ENCODE measurements around the gene SCIMP. TPM values are rescaled to one million over a fixed set of nuclear protein-coding genes. Genes with fewer than 3 reads are reported as not detected.

The SCIMP gene
- total and polyA plus RNA-seq, 7 donors: 0.12 to 0.74 (median 0.47) TPM

DNA sequence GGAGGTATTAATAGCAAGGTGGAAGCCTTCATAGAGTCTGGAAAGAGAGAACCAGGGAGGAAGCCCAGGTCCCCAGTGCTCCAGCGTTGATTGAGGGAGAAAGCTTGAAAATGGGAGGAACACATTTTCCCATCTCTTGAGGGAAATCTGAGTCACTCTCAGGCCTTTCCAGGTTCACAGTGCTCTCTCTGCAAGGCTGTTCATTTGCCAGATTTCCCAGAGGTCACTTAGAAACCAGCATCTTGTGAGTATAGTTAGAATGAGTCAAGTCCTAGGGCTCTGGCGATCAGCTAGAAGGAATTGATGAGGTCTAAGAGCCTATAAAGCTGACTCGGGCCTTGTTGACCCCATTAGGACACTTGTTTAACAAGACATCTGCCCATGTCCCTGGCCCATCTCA lies 25.3 kb downstream of the SCIMP start:
- H3K27ac ChIP-seq: no peak overlapping the region
- no peak overlapping the region for H3K4me3 ChIP-seq
- TF ChIP-seq, protein P1, sequence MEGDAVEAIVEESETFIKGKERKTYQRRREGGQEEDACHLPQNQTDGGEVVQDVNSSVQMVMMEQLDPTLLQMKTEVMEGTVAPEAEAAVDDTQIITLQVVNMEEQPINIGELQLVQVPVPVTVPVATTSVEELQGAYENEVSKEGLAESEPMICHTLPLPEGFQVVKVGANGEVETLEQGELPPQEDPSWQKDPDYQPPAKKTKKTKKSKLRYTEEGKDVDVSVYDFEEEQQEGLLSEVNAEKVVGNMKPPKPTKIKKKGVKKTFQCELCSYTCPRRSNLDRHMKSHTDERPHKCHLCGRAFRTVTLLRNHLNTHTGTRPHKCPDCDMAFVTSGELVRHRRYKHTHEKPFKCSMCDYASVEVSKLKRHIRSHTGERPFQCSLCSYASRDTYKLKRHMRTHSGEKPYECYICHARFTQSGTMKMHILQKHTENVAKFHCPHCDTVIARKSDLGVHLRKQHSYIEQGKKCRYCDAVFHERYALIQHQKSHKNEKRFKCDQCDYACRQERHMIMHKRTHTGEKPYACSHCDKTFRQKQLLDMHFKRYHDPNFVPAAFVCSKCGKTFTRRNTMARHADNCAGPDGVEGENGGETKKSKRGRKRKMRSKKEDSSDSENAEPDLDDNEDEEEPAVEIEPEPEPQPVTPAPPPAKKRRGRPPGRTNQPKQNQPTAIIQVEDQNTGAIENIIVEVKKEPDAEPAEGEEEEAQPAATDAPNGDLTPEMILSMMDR (IDR thresholded peaks at IDR 0.05): no peak
- intact Hi-C loops (cut with DNase I): no loop called here
- ATAC-seq (no peak), DNase-seq (no peak)
- H3K27me3 ChIP-seq (ENCODE audit: insufficient read depth in 3 of 3, low read length in 2 of 3): no peaks in the 10 kb centered on the region
- H3K36me3 ChIP-seq (ENCODE audit: insufficient read depth in 1 of 2, low read depth in 1 of 2): peaks cover 0 to 17% of the 10 kb centered on the region in 2 donors
- H3K4me1 ChIP-seq: no peaks in the 10 kb centered on the region
- 87 to 96% (median 92%) methylated on average over 3 of the region's 3 CpGs for WGBS, 3 donors
- H3K9me3 ChIP-seq: no peaks in the 10 kb centered on the region

GRCh38 chr17:5203908-5204294 lies 30.8 kb downstream of the SCIMP start:
- H3K4me1 ChIP-seq: no peaks in the 10 kb centered on the region
- WGBS, 3 donors: 96 to 100% (median 97%) methylated on average over 1 of the region's 1 CpG
- no peaks in the 10 kb centered on the region for H3K36me3 ChIP-seq (ENCODE audit: insufficient read depth in 1 of 2, low read depth in 1 of 2)
- intact Hi-C loops (cut with DNase I): no loop called here
- DNase-seq (no peak), ATAC-seq (no peak)
- H3K9me3 ChIP-seq: no peaks in the 10 kb centered on the region
- no peaks in the 10 kb centered on the region for H3K27me3 ChIP-seq (ENCODE audit: insufficient read depth in 3 of 3, low read length in 2 of 3)
- H3K27ac ChIP-seq: no peak overlapping the region
- H3K4me3 ChIP-seq: no peak overlapping the region
- TF ChIP-seq, protein P1 (IDR thresholded peaks at IDR 0.05): no peak

DNA sequence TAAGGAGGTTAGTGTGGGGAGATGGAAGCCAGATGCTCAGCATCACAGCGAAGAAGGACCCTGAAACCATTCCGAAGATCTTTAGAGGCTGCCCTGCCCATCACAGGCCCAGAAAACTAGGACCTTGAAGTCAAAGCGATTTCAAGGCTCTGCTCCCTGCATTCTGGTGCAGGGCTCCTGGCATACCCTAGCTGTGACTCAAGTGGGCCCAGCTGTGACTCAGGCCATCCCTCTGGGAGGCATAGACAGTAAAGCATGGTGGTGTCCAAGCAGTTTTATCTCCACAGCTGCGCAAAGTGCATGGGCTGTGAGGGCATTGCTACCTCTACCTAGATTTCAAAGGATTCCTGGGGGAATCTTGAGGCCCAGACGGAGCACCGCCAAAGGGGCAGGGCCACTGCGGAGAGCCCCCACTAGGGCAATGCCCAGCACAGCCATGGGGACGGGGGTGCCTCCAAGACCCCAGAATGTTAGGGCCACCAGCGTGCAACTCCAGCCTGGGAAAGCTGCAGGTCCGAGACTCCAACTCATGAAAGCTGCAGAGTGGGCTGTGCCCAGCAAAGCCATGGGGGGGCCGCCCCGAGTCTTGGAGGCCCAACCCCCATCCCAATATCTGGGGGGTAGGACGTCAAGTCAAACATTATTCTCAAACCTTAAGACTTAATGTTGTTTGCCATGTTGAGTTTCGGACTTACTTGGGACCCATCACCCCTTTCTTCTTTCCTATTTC lies 31.3 kb downstream of the SCIMP start:
- DNase-seq (no peak), ATAC-seq (peak in 1 of 4 donors; percentile 16)
- H3K27me3 ChIP-seq (ENCODE audit: insufficient read depth in 3 of 3, low read length in 2 of 3): no peaks in the 10 kb centered on the region
- no peak overlapping the region for H3K4me3 ChIP-seq
- no peaks in the 10 kb centered on the region for H3K36me3 ChIP-seq (ENCODE audit: insufficient read depth in 1 of 2, low read depth in 1 of 2)
- no peak overlapping the region for H3K27ac ChIP-seq
- TF ChIP-seq, protein P1 (IDR thresholded peaks at IDR 0.05): no peak
- no peaks in the 10 kb centered on the region for H3K4me1 ChIP-seq
- WGBS, 3 donors: 95 to 96% (median 96%) methylated on average over 14 of the region's 14 CpGs
- intact Hi-C loops (cut with DNase I): no loop called here
- no peaks in the 10 kb centered on the region for H3K9me3 ChIP-seq

DNA sequence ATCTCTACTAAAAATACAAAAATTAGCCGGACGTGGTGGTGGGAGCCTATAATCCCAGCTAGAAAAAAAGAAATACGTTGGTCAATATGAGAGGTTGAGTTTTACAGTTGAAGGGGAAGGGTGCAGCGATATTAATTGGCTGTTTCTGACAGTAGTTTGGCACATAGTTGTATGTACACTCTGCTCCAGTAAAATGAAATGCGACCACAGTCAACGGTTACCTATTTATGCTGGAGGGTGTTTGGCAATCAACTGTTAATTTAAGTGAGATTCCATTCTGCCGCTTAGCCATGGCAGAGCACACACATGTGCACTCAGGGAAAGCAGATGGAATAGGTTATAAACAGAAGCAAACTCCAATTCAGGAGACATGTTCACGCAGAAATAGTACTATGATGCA lies 33.6 kb downstream of the SCIMP start:
- H3K36me3 ChIP-seq (ENCODE audit: insufficient read depth in 1 of 2, low read depth in 1 of 2): no peaks in the 10 kb centered on the region
- H3K27ac ChIP-seq: no peak overlapping the region
- no peak for DNase-seq
- WGBS, 3 donors: 76 to 82% (median 81%) methylated on average over 8 of the region's 8 CpGs
- no peak for ATAC-seq
- no peaks in the 10 kb centered on the region for H3K27me3 ChIP-seq (ENCODE audit: insufficient read depth in 3 of 3, low read length in 2 of 3)
- TF ChIP-seq, protein P1 (IDR thresholded peaks at IDR 0.05): no peak
- no peaks in the 10 kb centered on the region for H3K4me1 ChIP-seq
- intact Hi-C loops (cut with DNase I): no loop called here
- H3K9me3 ChIP-seq: no peaks in the 10 kb centered on the region
- H3K4me3 ChIP-seq: no peak overlapping the region

- 48 to 72% (median 49%) methylated on average over 2 of the region's 2 CpGs for WGBS, 3 donors
Measured at GRCh38 chr17:5200360-5200759, 34.3 kb downstream of the SCIMP start.

More at GRCh38 chr17:5200360-5200759, 34.3 kb downstream of the SCIMP start:
- DNase-seq (no peak), ATAC-seq (no peak)
- intact Hi-C loops (cut with DNase I): no loop called here
- Histone ChIP-seq H3K27ac (no peak overlapping the region), H3K27me3 (ENCODE audit: insufficient read depth in 3 of 3, low read length in 2 of 3) (no peaks in the 10 kb centered on the region), H3K4me3 (no peak overlapping the region), H3K4me1 (no peaks in the 10 kb centered on the region), H3K36me3 (ENCODE audit: insufficient read depth in 1 of 2, low read depth in 1 of 2) (no peaks in the 10 kb centered on the region), H3K9me3 (no peaks in the 10 kb centered on the region)
- TF ChIP-seq, protein P1 (IDR thresholded peaks at IDR 0.05): no peak

Data from psoas muscle (tissue), 8 donors.